IPS DF 19.7 (cell line): ENCODE results near the gene METTL4.

Source experiments
- DNase-seq: peaks from one replicate; pipeline ENCODE4 v3.0.0-alpha.2; 2013; ENCODE audit warnings: low read depth, low spot score

METTL4 gene

GRCh38 chr18:2571200-2572170, at the start of gene METTL4, which contains the start of gene NDC80:
TSS of gene METTL4 (minus strand) at chr18:2571505. CDS start at chr18:2567216, 4,289 bp downstream.
TSS of gene NDC80 (plus strand) at chr18:2571557. CDS start at chr18:2572986, 1,429 bp downstream.
- peak; percentile 60 for DNase-seq

- no peak for DNase-seq
These were observed 46.7 kb upstream of the METTL4 start for GRCh38 chr18:2618009-2618408.

- DNase-seq = no peak
These were observed 46.2 kb upstream of the METTL4 start for GRCh38 chr18:2617401-2617998.

- DNase-seq = no peak
These were observed 41.7 kb upstream of the METTL4 start for GRCh38 chr18:2612996-2613395.

GRCh38 chr18:2610549-2610948, 39.2 kb upstream of the METTL4 start:
- no peak for DNase-seq

- no peak for DNase-seq
These were observed 38.3 kb upstream of the METTL4 start for GRCh38 chr18:2609604-2610003.

GRCh38 chr18:2606335-2606734, 35.0 kb upstream of the METTL4 start:
- no peak for DNase-seq

GRCh38 chr18:2602844-2603243, 31.5 kb upstream of the METTL4 start:
- DNase-seq = no peak

- no peak for DNase-seq
These were observed 26.3 kb upstream of the METTL4 start for GRCh38 chr18:2597639-2598038.

- DNase-seq = no peak
These were observed 19.0 kb upstream of the METTL4 start for GRCh38 chr18:2590303-2590702.

- no peak for DNase-seq
These were observed 18.2 kb upstream of the METTL4 start for GRCh38 chr18:2589345-2590068.

- DNase-seq = no peak
These were observed 17.5 kb upstream of the METTL4 start for GRCh38 chr18:2588666-2589344.

GRCh38 chr18:2587788-2588187, 16.5 kb upstream of the METTL4 start:
- no peak for DNase-seq

GRCh38 chr18:2573408-2573807, 2.1 kb upstream of the METTL4 start:
- no peak for DNase-seq

GRCh38 chr18:2572892-2573291, 1.6 kb upstream of the METTL4 start:
- no peak for DNase-seq

GRCh38 chr18:2572171-2572569, 865 bp upstream of the METTL4 start:
- DNase-seq = no peak

GRCh38 chr18:2570772-2571199, 519 bp downstream of the METTL4 start:
- no peak for DNase-seq

GRCh38 chr18:2569338-2570207, 1.7 kb downstream of the METTL4 start:
- DNase-seq = no peak

- DNase-seq = no peak
These were observed 2.7 kb downstream of the METTL4 start for GRCh38 chr18:2568605-2569004.

GRCh38 chr18:2568129-2568528, 3.2 kb downstream of the METTL4 start:
- no peak for DNase-seq

- no peak for DNase-seq
These were observed 6.9 kb downstream of the METTL4 start for GRCh38 chr18:2564373-2564772.
